Activated CD8-positive, alpha-beta memory T cell treated with anti-CD3 and anti-CD28 coated beads, Interleukin-2, amount 50 U/mL, for 24 hours (primary cell): ENCODE results near the gene DEPDC1.
"Not testable (repeated sequence)": the region's sequence is repeated elsewhere in the genome, so short reads cannot be mapped to it uniquely, and the experiment has no call there.

Experiments
- DNase-seq: peaks from one replicate; pipeline ENCODE4 v3.0.0-alpha.2; 2020; ENCODE audit errors: extremely low read depth

The DEPDC1 gene

GRCh38 chr1:68496680-68497357, at the start of gene DEPDC1:
Gene DEPDC1 (minus strand): TSS chr1:68497082. CDS start chr1:68496999, 83 bp downstream.
- peak; percentile 35 for DNase-seq

DNA sequence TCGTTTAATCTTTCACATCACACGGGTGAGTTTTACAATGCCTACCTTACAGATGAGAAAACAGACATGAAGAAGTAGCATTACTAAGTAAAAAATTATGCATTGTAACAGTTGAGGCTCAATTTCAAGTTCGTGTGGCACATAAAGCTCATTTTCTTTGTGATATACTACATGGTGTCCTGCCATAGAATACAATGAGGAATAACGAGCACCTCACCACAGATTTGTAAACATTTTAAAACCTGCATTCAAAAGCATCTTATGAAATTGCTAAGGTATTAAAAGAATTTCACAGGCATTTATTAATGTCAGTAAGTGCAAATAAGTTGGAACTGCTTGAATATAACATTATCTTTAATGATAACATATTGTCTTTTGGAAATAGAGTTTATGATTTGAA, 47.8 kb upstream of the DEPDC1 start:
- DNase-seq: no peak

GRCh38 chr1:68542586-68542985, 45.7 kb upstream of the DEPDC1 start:
- DNase-seq: no peak

- no peak for DNase-seq
Observed at GRCh38 chr1:68538941-68539340, 42.1 kb upstream of the DEPDC1 start.

DNA sequence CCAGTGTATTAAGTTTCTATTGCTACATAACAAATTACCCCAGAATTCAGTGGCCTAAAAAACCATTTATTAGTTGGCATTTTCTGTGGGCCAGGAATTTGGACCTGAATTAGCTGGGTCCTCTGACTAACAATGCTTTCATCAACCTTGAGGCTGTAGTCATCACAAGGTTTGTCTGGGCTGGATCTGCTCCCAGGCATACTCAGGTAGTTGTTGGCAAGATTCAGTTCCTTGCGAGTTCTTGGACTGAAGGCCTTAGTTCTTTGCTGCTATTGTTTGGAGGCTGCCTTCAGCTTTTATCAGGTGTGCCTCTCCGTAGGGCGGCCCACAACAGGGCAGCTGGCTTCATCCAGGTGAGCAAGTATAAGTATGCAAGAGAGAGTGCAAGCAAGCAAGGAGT, 31.4 kb upstream of the DEPDC1 start:
- DNase-seq: no peak

GRCh38 chr1:68525781-68526180, 28.9 kb upstream of the DEPDC1 start:
- DNase-seq: no peak

- no peak for DNase-seq
Observed at GRCh38 chr1:68521286-68521685, 24.4 kb upstream of the DEPDC1 start.

- DNase-seq: no peak
Observed at GRCh38 chr1:68516066-68516465, 19.2 kb upstream of the DEPDC1 start.

- no peak for DNase-seq
Observed at GRCh38 chr1:68511254-68511653, 14.4 kb upstream of the DEPDC1 start.

DNA sequence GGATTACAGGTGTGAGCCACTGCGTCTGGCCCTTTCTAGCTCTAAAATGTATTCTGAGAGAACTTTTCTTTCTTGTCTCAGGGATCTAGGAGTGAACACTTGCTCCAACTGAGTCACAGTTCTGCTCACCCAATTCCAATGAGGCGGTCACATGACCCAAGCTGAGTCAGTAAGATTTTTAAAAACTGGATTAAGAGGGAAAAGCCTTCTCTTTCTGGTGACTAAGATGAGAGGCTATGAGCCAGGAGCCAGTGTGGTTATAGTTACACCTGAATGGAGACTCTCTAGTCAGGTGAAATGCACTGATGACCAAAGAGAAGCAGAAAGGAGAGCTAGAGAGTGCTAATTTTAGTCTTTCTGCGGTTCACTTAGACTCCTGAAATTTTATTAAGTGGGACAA, 9.5 kb upstream of the DEPDC1 start:
- DNase-seq: no peak

DNA sequence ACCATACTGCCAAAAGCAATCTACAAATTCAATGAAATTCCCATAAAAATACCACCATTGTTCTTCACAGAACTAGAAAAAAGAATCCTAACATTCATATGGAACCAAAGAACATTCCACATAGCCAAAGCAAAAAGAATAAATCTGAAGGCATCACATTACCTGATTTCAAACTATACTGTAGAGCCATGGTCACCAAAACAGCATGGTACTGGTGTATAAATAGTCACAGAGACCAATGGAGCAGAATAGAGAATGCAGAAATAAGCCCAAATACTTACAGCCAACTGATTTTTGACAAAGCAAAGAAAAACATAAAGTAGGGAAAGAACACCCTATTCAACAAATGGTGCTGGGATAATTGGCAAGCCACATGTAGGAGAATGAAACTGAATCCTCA, 6.2 kb upstream of the DEPDC1 start:
- no peak for DNase-seq

DNA sequence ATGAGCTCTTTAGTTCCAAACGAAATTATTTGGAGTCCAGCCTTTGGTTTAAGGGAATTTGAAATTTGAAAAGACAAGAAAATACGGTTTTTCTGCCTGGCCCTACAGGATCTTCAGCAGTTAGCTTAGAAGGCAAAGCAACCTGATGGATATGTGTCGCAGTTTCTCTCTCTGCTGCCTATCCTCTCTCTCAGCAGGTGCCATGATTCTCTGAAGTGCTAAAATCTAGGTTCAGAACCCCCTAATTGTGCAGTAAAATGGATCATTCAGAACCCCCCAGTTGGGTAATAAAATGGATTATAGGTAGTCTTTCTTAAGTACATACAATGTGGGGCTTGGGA, 446 bp upstream of the DEPDC1 start:
- DNase-seq: no peak

DNA sequence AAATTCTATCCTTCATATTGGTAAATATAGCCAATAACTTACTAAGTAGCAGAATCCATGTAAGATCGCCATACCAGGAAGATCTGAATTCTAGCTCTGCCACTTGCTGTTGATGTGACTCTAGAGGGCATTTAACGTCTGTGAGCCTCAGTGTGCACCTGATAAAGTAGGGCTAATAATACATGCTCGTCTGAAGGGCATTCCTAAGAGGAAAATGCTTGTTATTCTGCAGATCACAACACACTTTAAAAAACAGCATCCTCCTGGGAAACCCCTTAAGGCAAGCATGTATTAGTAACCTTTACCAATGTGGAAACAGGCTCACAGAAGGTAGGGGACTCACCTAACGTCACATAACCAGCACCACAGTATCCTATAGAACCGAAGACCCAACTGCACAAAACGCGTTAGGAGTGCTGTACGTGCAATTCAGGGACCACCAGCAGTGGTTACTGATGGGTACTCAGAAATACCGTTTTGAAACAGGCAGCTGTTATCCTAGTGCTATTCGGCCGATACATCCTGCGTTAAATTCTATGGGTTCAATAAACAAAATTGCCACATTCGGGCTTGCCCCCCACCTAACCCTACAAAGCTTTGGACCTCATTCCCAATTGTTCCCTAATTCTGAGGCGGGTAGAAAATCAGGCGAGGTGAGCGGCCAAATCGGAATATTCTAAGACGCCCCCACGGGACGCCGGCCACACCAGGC, 758 bp downstream of the DEPDC1 start:
- no peak for DNase-seq

DNA sequence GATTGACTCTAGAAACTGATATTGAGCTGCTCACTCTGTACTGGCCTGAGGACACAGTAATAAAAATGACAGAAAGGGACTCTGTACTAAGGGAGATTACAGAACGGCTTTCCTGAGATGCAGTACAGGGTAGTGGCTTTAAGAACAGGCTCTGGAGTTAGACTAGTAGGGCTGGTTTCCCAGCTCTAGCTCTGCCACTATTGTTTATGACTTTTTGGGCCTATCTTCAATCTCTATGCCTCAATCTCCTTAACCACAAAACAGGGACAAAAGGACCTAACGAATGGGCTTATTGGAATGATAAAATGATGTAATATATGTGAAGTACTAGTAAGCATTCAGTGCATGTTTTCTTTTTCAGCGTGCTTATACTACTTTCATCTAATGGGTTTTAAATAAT, 1.4 kb downstream of the DEPDC1 start:
- no peak for DNase-seq

GRCh38 chr1:68493193-68493592, 3.7 kb downstream of the DEPDC1 start:
- no peak for DNase-seq

DNA sequence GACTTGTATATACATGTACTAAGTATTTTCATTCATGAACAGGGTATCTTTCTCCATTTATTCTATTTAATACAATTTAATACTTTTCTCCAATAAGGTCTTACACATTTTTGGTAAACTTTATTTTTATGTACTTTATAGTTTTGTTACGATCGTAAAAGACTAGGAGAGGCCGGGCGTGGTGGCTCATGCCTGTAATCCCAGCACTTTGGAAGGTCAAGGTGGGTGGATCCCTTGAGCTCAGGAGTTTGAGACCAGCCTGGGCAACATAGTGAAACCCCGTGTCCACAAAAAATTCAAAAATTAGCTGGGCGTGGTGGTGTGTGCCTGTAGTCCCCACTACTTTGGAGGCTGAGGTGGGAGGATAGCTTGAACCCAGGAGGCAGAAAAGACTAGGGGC, 4.6 kb downstream of the DEPDC1 start:
- DNase-seq: not testable (repeated sequence)

- DNase-seq: no peak
Observed at GRCh38 chr1:68490046-68490651, 6.7 kb downstream of the DEPDC1 start.

- DNase-seq: no peak
Observed at GRCh38 chr1:68485431-68486022, 11.4 kb downstream of the DEPDC1 start.

- no peak for DNase-seq
Observed at GRCh38 chr1:68484618-68485017, 12.3 kb downstream of the DEPDC1 start.

- no peak for DNase-seq
Observed at GRCh38 chr1:68481041-68481440, 15.8 kb downstream of the DEPDC1 start.

GRCh38 chr1:68479501-68479900, 17.4 kb downstream of the DEPDC1 start:
- no peak for DNase-seq

DNA sequence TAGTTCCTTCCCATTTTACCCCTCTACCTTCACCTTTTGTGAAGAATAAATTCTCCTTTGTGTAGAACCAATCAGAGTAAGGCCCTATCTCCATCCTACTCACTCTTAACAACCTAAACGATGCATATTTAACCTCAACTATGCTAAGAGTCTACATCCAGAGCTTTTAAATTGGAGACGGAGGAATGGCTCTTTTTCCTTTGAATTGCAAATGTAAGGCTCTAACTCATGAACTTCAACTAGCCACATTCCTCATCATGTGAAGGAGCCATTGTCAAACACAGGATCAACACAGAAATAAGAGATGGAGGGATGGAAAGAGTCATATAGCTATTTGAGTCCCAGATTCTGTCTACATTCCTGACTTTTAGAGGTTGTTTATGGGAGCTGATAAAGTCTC, 18.2 kb downstream of the DEPDC1 start:
- DNase-seq: no peak

DNA sequence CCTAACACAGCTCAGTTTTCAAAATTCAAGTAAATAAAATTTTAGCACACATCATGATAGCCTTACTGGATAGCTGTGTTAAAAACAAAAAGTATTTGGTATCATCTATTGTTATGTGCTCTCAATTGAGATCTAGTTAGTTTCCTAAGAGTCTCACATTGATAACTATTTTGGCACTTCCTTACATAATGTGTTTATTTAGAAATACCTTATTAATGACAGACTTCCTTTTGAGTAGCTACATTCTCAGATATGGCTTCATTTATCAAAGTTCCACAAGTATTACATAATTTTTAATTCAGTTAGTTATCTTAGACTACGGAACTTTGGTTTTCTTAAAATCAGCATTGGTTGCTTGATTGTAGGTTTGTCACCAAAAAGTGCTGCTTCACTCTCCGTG, 20.3 kb downstream of the DEPDC1 start:
- not testable (repeated sequence) for DNase-seq
